SK-N-DZ (cell line): Measurements from ENCODE around the gene ELK4.

Source experiments
- DNase-seq: peaks from one replicate; pipeline ENCODE4 v3.0.0-alpha.2; 2015; ENCODE audit warnings: low spot score
- small RNA-seq, 2 experiments: library from RNA; depleted of rRNA; stranded (forward); fragments of <200 nt; gene quantifications; one replicate each; pipeline ENCODE3, GENCODE V24; 2014

Gene ELK4

DNA sequence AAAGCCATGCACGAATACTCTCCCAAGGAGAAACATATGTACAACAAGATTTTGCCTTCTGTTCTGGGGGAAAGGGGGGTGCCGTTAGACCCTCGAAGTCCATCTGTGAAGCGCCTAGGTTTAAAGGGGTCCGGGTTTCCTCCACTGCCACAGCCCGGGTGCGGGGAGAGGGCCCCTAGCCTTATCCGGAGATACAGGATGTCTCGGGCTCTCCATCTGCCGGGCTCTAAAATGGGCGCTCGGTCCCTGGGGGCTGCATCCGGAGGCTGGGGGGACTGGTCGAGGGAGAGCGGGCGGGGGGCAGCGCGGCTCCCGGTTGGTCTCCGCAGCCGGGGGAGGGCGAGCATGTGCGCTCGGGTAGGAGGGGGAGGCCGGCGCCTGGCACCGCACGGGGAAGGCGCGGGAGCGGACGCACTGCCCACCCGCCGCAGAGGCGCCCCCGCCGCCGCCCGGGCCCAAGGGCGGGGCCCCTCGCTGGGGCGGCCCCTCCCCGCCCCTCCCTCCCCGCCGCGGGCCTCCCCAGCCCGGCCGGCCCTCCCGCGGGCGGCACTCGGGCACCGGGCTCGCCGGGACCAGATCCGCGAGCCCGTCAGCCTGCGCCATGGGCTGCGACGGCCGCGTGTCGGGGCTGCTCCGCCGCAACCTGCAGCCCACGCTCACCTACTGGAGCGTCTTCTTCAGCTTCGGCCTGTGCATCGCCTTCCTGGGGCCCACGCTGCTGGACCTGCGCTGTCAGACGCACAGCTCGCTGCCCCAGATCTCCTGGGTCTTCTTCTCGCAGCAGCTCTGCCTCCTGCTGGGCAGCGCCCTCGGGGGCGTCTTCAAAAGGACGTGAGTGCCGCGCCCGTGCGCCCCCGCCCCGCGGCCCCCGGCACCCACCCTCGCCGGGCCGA lies 63.1 kb downstream of the ELK4 start:
- no peak for DNase-seq

DNA sequence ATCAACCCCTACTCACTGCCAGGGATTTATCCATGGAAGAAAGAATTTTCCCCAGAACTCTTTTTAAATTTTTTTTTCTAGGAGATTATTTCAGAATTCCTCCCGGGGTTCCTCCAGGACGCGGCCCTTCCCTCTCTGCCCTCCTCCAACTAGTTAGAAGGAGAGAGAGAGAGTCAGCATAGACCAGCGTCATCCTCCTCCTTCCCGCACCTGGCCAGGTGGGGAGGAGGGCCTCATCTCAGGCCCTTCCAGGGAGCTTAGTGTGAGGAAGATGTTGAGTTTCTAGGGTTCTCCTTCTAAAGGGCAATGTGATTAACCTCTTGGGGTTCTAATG lies 63.7 kb downstream of the ELK4 start:
- no peak for DNase-seq

DNA sequence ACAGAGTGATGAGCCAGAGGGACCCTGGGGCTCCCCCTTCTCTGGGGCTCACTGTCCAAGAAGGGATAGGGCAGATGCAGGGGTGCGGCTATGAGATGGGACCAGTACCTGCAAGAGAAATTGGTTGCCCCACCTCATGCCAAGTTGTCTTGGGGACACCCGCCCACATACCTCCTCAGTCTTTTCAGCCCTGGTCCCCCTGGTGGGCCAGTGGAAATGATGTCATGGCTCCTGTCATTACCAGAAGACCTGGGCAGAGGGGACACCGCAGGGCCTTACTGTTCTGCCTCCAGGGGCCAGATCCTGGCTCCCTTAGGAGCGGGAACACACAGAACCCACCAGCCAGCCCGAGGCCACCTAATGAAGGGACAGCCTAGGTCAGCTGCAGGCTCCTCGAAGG lies 64.1 kb downstream of the ELK4 start:
- no peak for DNase-seq

DNA sequence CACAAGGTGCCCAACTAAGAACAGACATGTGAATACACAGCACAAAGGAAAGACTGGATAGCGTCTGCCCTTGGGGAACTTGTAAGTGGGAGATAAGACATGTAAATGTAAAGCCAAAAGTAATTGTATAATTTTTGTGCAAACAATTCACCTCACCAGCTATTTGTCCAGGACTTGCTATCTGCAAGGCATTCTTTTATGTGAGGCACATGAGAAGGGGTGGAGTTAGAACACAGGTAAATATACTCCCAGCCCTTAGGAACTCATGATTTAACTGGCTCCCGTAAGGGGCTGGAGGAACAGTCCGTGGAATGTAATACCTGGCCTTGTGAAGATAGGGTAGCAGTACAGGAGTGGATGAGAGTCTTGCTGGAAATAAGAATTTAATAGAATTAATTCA lies 66.0 kb downstream of the ELK4 start:
- DNase-seq: no peak

DNA sequence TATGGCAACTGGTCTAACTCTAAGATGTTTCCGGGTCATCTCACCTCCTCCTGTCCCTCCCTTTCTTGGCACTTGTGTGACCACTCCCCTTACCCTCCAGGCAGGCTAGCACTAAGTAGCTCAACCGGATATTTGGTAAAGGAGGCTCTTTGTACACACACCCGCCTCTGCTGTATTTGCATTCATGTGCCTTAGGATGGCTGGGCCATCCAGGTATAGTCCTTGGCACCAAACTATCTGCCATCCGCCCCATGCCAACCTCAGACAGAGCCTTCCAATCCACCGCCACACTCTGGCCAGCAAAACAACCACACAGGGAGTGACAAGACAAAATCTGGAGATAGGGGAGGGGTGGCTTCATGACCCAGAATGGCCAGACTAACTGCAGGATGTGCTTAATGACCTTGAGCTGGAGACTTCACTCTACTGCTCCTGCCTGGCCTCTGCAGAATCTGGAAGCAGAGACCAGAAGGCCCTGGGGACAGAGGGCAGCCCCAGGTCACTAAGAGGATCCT lies 67.8 kb downstream of the ELK4 start:
- DNase-seq: no peak

DNA sequence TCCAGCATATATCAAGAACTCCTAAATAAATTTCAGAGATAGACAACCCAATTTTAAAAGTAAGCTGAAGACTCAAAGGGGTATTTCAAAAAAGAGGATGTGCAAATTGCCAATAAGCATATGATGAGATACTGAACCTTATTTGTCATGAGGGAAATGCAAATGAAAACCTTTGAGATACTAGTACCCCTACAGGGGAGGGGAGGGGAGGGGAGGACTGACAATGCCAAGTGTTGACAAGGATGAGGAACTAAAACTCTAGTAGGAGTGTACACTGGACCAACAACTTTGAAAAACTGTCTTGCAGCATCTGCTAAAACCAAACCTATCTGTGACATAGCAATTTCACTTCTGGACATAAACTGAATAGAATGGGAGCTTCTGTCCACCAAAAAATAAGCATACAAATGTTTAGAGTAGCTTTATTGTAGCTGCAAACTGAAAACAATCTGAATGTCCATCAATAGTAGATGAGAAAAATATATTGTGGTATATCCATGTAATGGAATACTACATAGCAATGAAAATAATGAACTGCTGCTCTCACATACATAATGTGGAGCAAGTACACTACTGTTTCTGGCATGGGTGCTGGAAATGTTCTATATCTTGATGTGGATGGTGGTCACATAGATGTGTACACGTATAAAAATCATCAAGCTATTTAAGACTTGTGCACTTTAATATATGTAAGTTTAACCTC lies 70.2 kb downstream of the ELK4 start:
- no peak for DNase-seq

Small RNA genes lying within 50 kb of the gene (small RNA-seq; reads per million reads assigned to genes)
- gene RNU2-19P (0.05 to 0.27 reads per million in 2 experiments), gene RNU6-418P (0 reads per million in 2 experiments)
